Urinary bladder (tissue), 4 donors: ENCODE data around the gene MAP3K4. TPM values are rescaled to one million over a fixed set of nuclear protein-coding genes. Genes with fewer than 3 reads are reported as not detected.
"Not testable (repeated sequence)": the region's sequence is repeated elsewhere in the genome, so short reads cannot be mapped to it uniquely, and the experiment has no call there.

Experiments
- DNase-seq: peaks from one replicate; pipeline ENCODE4 v3.0.0-alpha.2; 2015; ENCODE audit errors: extremely low spot score
- H3K27ac ChIP-seq: one replicate; pipeline ENCODE4 v1.5.1; 2013; ENCODE audit warnings: low read depth, mild to moderate bottlenecking, moderate library complexity
- H3K36me3 ChIP-seq: one replicate; pipeline ENCODE4 v1.6.1; 2013; ENCODE audit warnings: mild to moderate bottlenecking, moderate library complexity; ENCODE audit not compliant: insufficient read depth
- H3K4me1 ChIP-seq: one replicate; pipeline ENCODE4 v1.6.1; 2013; ENCODE audit warnings: mild to moderate bottlenecking, moderate library complexity; ENCODE audit not compliant: insufficient read depth
- H3K4me3 ChIP-seq: one replicate; pipeline ENCODE4 v1.5.1; 2013; ENCODE audit warnings: low read depth, low read length
- WGBS: extraction: QIAGEN DNeasy Blood & Tissue Kit; methylation state at CpG from one replicate; pipeline ENCODE4 v1.1.7; 2013; 5-methylcytosine and 5-hydroxymethylcytosine counted together
- polyA plus RNA-seq: library from polyadenylated mRNA; stranded (reverse); fragments of 200-250 nt; gene quantifications from one replicate; pipeline ENCODE4 v1.2.3, GENCODE V29; 2013
- total RNA-seq: library from RNA; depleted of rRNA; stranded (reverse); fragments of >200 nt; gene quantifications from one replicate; pipeline ENCODE4 v1.2.3, GENCODE V29; 2014
- donor health status: healthy with polysubstance abuse.
- donor health status: healthy.

Gene MAP3K4
- total and polyA plus RNA-seq, 2 donors, result 12.3 to 74.4 TPM

DNA sequence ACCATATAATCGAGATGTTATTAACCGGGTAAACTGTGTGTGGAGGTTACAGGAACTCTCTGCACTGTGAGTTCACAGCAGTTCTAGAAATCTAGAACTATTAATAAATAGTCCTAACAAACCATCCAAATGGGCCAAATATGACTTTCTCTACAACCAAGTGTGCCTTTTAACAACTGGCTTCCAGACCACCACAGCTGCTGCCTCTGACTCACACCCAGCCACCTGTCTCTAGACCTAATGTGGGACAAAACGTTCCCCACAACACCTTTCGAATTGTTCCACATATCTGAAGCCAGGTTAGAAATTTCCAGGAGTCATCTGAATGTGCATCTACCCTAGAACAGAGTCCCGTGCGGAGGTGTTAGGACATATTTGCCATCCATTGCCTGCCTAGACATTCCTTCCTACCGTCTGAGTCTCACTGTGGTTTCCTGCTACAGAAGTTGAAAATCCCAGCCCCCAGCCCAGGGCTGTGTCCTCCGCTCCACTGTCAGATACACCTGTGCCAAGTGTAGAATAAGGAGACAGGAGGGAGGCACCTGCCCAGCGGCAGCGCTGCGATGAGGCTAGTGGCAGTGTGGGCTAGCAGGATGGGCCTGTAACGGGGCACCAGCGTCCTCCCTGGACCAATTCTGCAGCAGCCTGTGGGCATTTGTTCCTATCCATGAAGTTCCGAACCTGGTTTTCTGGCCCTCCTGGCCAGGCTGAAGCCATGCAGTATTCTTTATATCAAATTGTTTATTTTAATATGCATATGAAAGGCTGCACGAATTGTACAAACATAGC, 28.5 kb upstream of the MAP3K4 start:
- no peak overlapping the region for H3K4me3 ChIP-seq
- H3K36me3 ChIP-seq, result no peaks in the 10 kb centered on the region
- H3K4me1 ChIP-seq, result no peaks in the 10 kb centered on the region
- 89% methylated on average over 15 of the region's 15 CpGs for WGBS
- no peak overlapping the region for H3K27ac ChIP-seq
- no peak for DNase-seq

DNA sequence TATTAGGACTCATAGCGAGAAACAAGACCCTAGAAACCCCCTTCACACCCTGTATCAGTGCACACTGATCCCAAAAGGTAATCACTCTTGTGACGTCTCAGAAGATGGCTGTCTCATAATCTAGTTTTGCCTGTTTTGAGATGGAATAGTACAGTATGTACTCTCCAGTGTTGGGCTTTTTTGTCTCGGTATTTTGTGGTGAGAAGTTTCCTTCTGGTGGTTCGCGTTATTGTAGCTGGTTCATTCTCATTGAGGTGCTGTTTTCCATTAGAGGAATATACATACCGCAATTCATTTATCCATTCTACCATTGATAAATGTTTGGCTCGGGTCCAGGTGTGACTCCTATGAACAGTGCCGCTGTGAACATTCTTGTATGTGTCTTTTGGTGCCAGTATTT, 27.9 kb upstream of the MAP3K4 start:
- Histone ChIP-seq H3K4me1 (no peaks in the 10 kb centered on the region), H3K36me3 (no peaks in the 10 kb centered on the region), H3K27ac (no peak overlapping the region), H3K4me3 (no peak overlapping the region)
- WGBS, result 77% methylated on average over 8 of the region's 8 CpGs
- no peak for DNase-seq

DNA sequence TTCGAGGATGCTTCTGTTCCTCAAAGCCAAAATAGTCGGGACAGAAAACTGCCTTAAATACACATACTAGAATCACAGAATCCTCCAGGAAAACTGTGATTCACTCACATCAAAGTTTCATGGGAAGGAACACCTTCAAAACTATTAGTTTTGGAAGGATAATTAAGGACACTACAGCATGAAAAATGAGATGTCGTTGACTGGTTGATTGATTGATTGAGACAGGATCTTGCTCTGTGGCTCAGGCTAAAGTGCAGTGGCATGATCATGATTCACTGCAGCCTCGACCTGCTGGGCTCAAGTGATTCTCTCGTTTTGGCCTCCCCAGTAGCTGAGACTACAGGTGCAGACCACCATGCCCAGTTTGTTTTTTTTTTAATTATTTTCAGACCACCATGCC, 25.7 kb upstream of the MAP3K4 start:
- no peak for DNase-seq
- no peak overlapping the region for H3K27ac ChIP-seq
- H3K36me3 ChIP-seq, result no peaks in the 10 kb centered on the region

DNA sequence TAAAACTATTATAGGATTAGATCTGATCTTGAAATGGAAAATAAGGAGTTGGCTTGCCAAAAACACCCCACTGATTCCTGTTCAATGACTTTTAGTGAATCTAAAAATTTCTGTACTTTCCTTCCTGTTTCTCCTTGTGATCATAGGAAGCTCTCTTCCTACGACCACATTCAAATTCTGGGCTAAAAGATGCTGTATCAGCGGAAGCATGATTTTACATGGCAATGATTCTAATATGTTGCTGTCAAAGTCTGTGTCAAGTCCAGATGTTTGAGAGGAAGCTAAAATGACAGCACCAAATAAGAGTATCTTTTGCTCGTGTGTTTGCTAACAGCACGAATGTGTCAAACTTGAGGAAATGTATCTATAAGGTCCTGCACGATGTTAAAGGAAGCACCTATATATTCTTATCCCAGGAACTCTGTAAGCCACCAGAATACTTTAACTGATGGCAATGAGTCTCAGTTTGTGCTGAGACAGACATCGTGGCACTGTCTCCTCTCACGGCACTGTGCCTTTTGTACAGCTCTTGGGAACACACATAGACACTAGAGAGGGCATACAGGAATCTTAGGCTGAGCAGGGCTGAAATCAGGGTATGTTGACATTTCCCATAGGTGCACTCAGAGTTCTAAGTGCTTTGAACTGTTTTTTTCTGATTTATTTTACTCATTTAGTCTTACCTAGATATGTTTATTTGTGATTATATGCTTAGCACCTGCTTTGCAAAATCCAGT, 24.9 kb upstream of the MAP3K4 start:
- no peak overlapping the region for H3K4me3 ChIP-seq
- H3K4me1 ChIP-seq, result no peaks in the 10 kb centered on the region
- no peaks in the 10 kb centered on the region for H3K36me3 ChIP-seq
- no peak overlapping the region for H3K27ac ChIP-seq
- 82% methylated on average over 7 of the region's 7 CpGs for WGBS
- DNase-seq, result no peak

More for the DNA sequence above, 25.7 kb upstream of the MAP3K4 start:
- no peak overlapping the region for H3K4me3 ChIP-seq
- no peaks in the 10 kb centered on the region for H3K4me1 ChIP-seq
- WGBS, result 82% methylated on average over 5 of the region's 5 CpGs

DNA sequence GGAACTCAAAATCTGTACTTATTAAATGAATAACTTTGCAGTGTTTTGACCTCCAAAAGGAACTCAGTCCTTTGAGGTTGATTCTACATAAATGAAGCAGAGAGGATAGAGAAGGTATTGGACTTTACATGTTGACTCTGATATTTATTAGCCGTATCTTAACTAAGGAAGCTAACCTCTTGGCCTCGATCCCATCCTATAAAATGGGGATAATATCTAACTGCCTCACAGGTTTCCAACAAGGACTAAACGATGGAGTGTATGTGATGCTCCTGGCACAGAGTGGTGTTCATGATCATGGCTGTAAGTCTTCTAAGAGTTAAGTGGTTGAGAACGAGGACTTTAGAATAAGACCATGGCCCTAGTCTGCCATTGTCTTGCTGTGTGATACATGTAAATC, 24.2 kb upstream of the MAP3K4 start:
- Histone ChIP-seq H3K27ac (no peak overlapping the region), H3K36me3 (no peaks in the 10 kb centered on the region), H3K4me3 (no peak overlapping the region), H3K4me1 (no peaks in the 10 kb centered on the region)
- WGBS, result 70% methylated on average over 4 of the region's 4 CpGs
- no peak for DNase-seq

DNA sequence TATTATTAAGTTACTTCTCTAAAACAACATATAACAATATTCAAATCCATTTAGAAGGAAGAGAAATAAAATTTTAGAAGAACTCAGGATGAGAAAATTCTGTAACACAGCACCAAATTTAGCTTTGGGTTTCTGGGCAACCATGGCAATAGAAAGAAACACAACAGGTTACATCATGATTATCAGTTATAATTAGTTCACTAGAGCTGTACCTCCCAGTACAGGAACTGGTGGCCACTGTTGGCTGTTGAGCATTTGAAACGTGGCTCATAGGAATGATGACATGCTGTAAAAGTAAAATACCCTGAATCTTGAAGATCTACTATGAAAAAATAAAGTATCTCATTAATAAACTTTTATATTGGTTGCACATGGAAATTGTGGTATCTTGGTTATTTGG, 23.7 kb upstream of the MAP3K4 start:
- no peak overlapping the region for H3K27ac ChIP-seq
- WGBS, result 26% methylated on average over 1 of the region's 1 CpG
- no peak overlapping the region for H3K4me3 ChIP-seq
- no peak for DNase-seq
- no peaks in the 10 kb centered on the region for H3K4me1 ChIP-seq
- no peaks in the 10 kb centered on the region for H3K36me3 ChIP-seq

DNA sequence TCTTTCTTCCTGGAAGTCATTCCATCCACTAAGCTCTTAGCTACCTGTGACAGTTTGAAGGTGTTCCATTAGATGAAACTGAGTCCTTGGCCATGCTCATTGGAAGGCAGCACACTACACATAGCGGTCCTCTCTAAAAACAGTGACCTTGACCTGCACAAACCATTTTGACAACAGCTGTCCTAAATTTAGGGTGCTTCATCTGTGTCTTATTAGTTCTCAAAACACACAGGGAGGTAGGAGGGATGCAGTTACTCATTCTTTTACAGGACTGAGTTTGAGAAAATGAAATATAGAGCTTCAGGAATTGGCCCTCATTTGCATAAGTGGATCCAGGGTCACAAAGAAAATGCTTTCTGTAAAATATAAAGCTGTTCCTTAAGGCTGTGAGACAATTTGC, 20.4 kb upstream of the MAP3K4 start:
- no peaks in the 10 kb centered on the region for H3K36me3 ChIP-seq
- H3K4me1 ChIP-seq, result no peaks in the 10 kb centered on the region
- 91% methylated on average over 1 of the region's 1 CpG for WGBS
- DNase-seq, result no peak
- H3K4me3 ChIP-seq, result no peak overlapping the region
- no peak overlapping the region for H3K27ac ChIP-seq

DNA sequence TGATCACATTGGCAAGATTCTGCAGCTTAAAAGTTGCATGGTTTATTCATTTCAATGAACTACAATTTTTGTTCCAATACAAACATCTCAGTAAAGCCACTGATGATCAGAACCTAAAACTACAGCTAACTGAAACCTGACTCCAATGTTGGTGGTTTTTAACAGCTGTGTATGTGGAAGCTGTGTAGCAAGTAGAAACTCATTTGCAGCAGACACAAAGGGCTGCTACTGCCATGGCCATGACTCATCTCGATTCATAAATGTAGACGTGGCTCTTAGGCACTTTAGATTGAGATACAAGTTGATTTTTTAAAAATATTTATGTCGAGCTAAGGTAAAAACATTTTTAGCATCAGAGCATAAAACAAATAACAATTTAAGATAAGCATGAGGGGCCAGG, 19.5 kb upstream of the MAP3K4 start:
- Histone ChIP-seq H3K27ac (no peak overlapping the region), H3K4me3 (no peak overlapping the region), H3K36me3 (no peaks in the 10 kb centered on the region), H3K4me1 (no peaks in the 10 kb centered on the region)
- DNase-seq, result no peak
- 46% methylated on average over 3 of the region's 3 CpGs for WGBS

DNA sequence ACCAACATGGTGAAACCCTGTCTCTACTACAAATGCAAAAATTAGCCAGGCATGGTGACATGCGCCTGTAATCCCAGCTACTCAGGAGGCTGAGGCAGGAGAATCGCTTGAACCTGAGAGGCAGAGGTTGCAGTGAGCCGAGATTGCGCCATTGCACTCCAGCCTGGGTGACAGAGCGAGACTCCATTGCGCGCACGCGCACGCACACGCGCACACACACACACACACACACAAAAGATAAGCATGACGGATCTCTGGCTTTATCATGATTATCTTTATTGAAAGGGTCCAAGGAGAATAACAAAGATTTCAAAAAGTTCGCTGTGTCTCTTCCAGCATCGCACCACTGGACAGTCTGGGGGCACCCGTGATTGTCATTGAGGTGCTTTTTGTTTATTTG, 19.0 kb upstream of the MAP3K4 start:
- H3K4me3 ChIP-seq, DNase-seq, H3K27ac ChIP-seq, H3K4me1 ChIP-seq, H3K36me3 ChIP-seq: not testable (repeated sequence)
- WGBS, result 95% methylated on average over 16 of the region's 16 CpGs

DNA sequence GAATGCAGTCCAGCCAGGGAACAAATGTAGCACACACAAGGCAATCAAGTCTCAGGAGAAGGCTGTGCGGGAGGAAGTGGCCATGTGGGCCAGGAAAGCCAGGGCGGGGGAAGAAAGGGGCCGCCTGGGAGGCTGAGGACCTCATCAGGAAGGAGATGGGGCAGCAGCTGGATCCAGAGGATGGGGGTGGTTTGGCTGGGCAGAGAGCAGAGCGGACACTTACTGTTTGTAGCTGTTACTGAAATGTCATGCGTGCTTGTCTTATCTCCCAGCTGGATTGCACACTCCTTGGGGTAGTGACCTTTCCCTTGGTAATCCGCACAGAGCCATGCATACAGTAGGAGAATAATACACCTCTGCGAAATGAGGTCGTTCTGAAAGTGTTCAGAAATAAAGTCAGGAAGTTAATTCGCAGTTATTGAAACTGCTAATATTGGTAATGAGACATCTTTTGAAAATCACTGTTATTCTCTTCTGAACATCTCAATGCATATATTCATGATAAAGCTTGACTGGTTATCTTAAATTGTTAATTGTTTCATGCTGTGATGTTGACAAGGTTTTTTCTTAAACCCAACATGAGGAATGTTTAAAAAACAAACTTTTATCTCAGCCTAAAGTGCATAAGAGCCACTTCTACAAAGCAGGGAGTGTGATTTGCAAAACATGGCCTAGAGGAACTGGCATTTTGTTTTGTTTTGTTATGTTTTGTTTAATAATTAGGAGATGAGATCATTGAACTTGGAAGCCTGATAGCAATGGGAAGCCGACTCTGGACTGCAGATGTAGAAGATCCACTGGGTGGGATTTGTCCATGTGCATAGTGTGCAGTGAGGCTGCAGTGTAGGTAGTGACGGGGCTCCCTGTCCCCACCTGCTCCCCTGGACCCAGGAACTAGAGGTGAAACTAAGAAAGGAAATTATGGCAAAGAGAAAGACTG, 18.0 kb upstream of the MAP3K4 start:
- Histone ChIP-seq H3K4me1 (peaks cover 1% of the 10 kb centered on the region), H3K36me3 (no peaks in the 10 kb centered on the region), H3K27ac (no peak overlapping the region), H3K4me3 (no peak overlapping the region)
- DNase-seq, result no peak
- WGBS, result 25% methylated on average over 11 of the region's 11 CpGs

DNA sequence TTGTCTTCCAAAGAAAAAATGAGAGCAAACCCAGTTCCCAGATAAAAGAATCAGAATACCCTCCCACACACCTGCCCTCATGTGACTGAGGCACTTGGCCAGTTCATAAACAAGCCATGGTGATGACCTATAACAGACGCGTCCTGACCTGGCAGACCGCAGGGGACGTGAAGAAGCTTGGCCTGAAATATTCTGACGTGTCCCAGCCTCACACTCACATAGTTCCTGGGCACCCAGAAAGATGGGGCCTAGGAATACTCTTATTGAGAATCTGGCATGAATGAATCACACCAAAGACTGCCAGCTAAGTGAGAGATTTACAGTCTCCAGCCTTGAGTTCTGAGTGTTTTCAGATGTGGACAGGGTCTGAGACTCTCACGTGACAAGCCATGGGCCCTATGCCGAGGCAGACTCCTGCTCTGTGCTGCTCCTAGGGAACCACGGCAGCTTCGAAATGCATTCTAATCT, 17.2 kb upstream of the MAP3K4 start:
- 26% methylated on average over 9 of the region's 9 CpGs for WGBS
- H3K36me3 ChIP-seq, result no peaks in the 10 kb centered on the region
- no peak overlapping the region for H3K27ac ChIP-seq
- H3K4me1 ChIP-seq, result peaks cover 2% of the 10 kb centered on the region
- H3K4me3 ChIP-seq, result no peak overlapping the region
- DNase-seq, result peak; percentile 69

DNA sequence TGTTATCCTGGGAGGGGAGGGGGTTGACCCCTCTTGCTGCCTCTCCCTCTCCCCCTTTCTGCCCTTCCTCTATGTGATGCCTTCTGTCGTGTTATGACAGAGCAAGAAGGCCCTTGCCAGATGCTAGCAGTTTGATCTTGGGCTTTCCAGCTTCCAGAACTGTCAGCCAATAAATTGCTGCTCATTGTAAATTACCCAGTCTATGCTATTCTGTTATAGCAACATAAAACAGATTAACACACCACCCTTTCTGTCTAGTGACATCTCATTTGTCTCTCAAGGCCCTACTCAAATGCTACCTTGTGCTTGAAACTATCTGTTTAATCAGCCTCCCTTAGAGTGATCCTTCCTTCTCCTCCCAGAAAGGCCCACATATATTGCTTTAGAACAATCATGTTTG, 16.4 kb upstream of the MAP3K4 start:
- H3K36me3 ChIP-seq, result no peaks in the 10 kb centered on the region
- DNase-seq, result no peak
- no peak overlapping the region for H3K27ac ChIP-seq
- 51% methylated on average over 1 of the region's 1 CpG for WGBS
- no peak overlapping the region for H3K4me3 ChIP-seq
- H3K4me1 ChIP-seq, result peaks cover 2% of the 10 kb centered on the region

DNA sequence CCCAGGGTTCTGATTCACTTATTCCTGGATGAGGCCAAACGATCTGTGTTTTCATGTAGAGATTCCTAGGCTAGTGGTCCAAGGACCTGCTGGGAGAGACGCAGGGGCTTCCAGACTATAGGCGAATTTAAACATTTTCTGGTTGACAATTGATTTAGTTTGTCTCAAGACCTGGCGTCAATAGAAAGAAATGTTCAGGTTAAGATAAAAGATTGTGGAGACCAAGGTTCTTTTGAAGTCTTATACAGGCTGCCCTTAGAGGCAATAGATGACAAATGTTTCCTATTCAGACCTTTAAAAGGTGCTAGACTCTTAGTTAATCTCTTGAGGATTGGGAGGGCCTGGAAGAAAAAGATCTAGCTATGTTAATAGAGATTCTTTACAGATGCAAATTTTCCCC, 15.6 kb upstream of the MAP3K4 start:
- H3K4me1 ChIP-seq, H3K27ac ChIP-seq, H3K36me3 ChIP-seq, H3K4me3 ChIP-seq, DNase-seq: not testable (repeated sequence)
- WGBS, result 91% methylated on average over 4 of the region's 4 CpGs
